Measurements from ENCODE around the gene PTPRO. TPM values are rescaled to one million over a fixed set of nuclear protein-coding genes. Genes with fewer than 3 reads are reported as not detected.

PTPRO gene
- total and polyA plus RNA-seq, 10 of the 15 experiments (the other 5 are each of a cell fraction or from before 2014, with no cell fraction given), result 1.2 to 5.3 (median 3.5) TPM

DNA sequence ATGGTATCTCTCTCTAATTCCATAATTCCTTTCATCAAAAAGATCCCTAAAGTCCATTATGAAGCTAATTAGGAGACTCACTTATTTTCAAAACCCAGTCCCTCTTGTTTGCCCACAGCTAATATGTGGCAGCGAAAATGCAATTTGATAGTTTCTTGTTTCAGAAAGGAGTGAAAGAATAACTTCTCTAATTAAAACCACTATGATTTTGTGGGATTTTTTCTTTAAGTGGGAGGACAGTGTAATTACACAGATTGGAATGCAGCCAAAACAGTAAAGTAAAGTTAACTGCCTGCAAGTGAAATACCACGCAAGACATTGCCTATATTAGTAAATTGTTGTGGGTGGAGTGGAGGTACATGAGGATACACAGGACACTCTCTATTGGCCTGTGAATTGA, 50.0 kb downstream of the PTPRO start (continued):
- TF ChIP-seq, protein P1, sequence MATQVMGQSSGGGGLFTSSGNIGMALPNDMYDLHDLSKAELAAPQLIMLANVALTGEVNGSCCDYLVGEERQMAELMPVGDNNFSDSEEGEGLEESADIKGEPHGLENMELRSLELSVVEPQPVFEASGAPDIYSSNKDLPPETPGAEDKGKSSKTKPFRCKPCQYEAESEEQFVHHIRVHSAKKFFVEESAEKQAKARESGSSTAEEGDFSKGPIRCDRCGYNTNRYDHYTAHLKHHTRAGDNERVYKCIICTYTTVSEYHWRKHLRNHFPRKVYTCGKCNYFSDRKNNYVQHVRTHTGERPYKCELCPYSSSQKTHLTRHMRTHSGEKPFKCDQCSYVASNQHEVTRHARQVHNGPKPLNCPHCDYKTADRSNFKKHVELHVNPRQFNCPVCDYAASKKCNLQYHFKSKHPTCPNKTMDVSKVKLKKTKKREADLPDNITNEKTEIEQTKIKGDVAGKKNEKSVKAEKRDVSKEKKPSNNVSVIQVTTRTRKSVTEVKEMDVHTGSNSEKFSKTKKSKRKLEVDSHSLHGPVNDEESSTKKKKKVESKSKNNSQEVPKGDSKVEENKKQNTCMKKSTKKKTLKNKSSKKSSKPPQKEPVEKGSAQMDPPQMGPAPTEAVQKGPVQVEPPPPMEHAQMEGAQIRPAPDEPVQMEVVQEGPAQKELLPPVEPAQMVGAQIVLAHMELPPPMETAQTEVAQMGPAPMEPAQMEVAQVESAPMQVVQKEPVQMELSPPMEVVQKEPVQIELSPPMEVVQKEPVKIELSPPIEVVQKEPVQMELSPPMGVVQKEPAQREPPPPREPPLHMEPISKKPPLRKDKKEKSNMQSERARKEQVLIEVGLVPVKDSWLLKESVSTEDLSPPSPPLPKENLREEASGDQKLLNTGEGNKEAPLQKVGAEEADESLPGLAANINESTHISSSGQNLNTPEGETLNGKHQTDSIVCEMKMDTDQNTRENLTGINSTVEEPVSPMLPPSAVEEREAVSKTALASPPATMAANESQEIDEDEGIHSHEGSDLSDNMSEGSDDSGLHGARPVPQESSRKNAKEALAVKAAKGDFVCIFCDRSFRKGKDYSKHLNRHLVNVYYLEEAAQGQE (IDR thresholded peaks at IDR 0.05; ENCODE audit: low read depth, low read length), result no peak

DNA sequence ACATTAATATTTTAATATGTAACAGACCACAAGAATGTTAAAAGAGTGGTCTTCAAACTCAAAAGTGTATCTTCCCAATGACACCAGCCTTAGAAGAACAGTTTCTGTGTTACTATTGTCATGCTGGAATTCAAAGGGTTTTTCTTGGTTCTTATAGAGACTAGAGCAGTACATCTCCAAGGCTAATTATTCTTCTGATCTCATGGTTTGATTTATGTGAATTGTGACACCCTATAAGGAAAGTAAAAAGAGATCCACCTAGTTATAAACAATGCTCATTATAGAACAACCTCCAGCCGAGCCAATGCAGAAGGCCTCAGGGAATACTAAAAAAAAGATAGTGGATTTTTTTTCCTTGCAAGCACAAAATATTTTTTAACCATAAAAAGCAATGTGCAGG, 65.5 kb downstream of the PTPRO start:
- RAD21 ChIA-PET (ENCODE audit: unreplicated experiment), result no interaction called here
- DNase-seq (ENCODE audit: low read depth, low spot score) (no peak), FAIRE-seq (no peak), ATAC-seq (no peak)
- Histone ChIP-seq H3K27me3 (replicated peaks in 1 of 2; ENCODE audit: control insufficient read depth in 2 of 2, insufficient read depth in 2 of 2, low read length in 1 of 2) (no peaks in the 10 kb centered on the region), H3K4me2 (ENCODE audit: control insufficient read depth, insufficient read depth) (no peak overlapping the region), H3K9ac (ENCODE audit: control insufficient read depth, insufficient read depth, low read length) (no peak overlapping the region), H3K79me2 (ENCODE audit: control insufficient read depth, insufficient read depth, low read length) (no peaks in the 10 kb centered on the region), H3K4me1 (ENCODE audit: control insufficient read depth, insufficient read depth, low read length) (no peaks in the 10 kb centered on the region), H3K27ac (ENCODE audit: control insufficient read depth, insufficient read depth) (no peak overlapping the region), H3K4me3 (no peak overlapping the region), H4K20me1 (ENCODE audit: control insufficient read depth, insufficient read depth) (no peaks in the 10 kb centered on the region), H3K36me3 (ENCODE audit: control insufficient read depth in 2 of 2, insufficient read depth in 2 of 2, low read length in 1 of 2) (no peaks in the 10 kb centered on the region), H2AFZ (ENCODE audit: control insufficient read depth, low read depth, low read length) (no peak overlapping the region), H3K9me3 (replicated peaks; ENCODE audit: control insufficient read depth, insufficient read depth, low read length) (no peaks in the 10 kb centered on the region)
- SMC1A ChIA-PET (ENCODE audit: uncharacterized antibody, unreplicated experiment), result no interaction called here
- CTCF ChIA-PET, result no interaction called here
- intact Hi-C loops (cut with micrococcal nuclease; ENCODE audit: unreplicated experiment) (no loop called here), in situ Hi-C loops (cut with MboI) (no loop called here)
- POLR2A ChIA-PET, result no interaction called here
- WGBS (ENCODE audit: insufficient coverage, insufficient replicate concordance, low lambda C conversion rate, missing lambda C conversion rate), result 0% methylated on average over 1 of the region's 1 CpG
- TF ChIP-seq ZNF217 (IDR thresholded peaks at IDR 0.05) (no peak), SIN3A (IDR thresholded peaks at IDR 0.05; ENCODE audit: low read depth, low read length) (no peak), SIX5 (IDR thresholded peaks at IDR 0.05; ENCODE audit: low read depth, low read length, severe bottlenecking) (no peak), NR2C1 (IDR thresholded peaks at IDR 0.05) (no peak), KAT2A (conservative IDR thresholded peaks at IDR 0.05; ENCODE audit: control insufficient read depth, low read depth, low read length) (no peak), ASH2L (IDR thresholded peaks at IDR 0.05; ENCODE audit: borderline replicate concordance, low read depth) (no peak), RFX5 (IDR thresholded peaks at IDR 0.05; ENCODE audit: low read depth, low read length) (no peak)
- TF ChIP-seq, protein P2, sequence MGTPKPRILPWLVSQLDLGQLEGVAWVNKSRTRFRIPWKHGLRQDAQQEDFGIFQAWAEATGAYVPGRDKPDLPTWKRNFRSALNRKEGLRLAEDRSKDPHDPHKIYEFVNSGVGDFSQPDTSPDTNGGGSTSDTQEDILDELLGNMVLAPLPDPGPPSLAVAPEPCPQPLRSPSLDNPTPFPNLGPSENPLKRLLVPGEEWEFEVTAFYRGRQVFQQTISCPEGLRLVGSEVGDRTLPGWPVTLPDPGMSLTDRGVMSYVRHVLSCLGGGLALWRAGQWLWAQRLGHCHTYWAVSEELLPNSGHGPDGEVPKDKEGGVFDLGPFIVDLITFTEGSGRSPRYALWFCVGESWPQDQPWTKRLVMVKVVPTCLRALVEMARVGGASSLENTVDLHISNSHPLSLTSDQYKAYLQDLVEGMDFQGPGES (IDR thresholded peaks at IDR 0.05), result no peak
- TF ChIP-seq, protein P3, sequence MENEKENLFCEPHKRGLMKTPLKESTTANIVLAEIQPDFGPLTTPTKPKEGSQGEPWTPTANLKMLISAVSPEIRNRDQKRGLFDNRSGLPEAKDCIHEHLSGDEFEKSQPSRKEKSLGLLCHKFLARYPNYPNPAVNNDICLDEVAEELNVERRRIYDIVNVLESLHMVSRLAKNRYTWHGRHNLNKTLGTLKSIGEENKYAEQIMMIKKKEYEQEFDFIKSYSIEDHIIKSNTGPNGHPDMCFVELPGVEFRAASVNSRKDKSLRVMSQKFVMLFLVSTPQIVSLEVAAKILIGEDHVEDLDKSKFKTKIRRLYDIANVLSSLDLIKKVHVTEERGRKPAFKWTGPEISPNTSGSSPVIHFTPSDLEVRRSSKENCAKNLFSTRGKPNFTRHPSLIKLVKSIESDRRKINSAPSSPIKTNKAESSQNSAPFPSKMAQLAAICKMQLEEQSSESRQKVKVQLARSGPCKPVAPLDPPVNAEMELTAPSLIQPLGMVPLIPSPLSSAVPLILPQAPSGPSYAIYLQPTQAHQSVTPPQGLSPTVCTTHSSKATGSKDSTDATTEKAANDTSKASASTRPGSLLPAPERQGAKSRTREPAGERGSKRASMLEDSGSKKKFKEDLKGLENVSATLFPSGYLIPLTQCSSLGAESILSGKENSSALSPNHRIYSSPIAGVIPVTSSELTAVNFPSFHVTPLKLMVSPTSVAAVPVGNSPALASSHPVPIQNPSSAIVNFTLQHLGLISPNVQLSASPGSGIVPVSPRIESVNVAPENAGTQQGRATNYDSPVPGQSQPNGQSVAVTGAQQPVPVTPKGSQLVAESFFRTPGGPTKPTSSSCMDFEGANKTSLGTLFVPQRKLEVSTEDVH (IDR thresholded peaks at IDR 0.05; ENCODE audit: low read depth, partially characterized antibody), result no peak
- no TSS peak for BruUV-seq (replicated peaks)

All from GM12878 (cell line).